GM19023 (cell line): Measurements from ENCODE around the gene RRP7A.
"Not testable (repeated sequence)": the region's sequence is repeated elsewhere in the genome, so short reads cannot be mapped to it uniquely, and the experiment has no call there.

Experiments
- ATAC-seq: cut with Tn5 transposase; IDR thresholded peaks from one replicate; pipeline ENCODE4 v1.9.1; 2021; ENCODE audit warnings: mild to moderate bottlenecking, moderate library complexity; ENCODE audit not compliant: unreplicated experiment

RRP7A gene

DNA sequence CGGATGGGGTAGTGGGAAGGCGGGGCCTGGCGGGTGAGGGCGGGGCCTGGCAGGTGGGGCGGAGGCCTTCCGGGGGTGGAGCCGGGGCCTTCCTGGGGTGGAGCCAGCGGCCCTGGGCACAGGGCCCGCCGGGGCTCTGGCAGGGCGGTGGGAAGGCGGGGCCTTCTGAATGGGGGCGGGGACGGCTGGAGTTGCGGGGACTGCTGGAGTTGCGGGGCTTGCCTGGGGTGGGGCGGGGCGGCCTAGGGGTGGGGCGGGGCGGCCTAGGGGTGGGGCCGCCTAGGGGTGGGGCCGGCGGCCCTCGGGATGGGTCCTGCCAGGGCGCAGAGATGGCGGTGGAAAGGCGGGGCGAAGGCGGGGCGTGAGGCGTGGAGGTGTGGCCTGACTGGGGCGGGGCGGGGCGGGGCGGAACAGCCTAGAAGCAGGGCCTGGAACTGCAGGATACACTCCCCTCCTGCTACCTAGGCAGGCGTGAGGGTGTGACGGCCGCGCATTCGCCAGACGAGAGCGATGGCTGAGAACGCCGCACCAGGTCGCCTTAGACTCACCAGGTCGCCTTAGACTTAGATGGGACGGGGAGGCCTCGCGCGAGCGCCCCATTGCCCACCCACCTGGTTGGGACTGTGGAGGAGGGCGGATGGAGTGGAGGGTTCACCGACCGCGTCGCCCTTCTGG is 19.3 kb downstream of the RRP7A start:
- ATAC-seq = peak; percentile 71

DNA sequence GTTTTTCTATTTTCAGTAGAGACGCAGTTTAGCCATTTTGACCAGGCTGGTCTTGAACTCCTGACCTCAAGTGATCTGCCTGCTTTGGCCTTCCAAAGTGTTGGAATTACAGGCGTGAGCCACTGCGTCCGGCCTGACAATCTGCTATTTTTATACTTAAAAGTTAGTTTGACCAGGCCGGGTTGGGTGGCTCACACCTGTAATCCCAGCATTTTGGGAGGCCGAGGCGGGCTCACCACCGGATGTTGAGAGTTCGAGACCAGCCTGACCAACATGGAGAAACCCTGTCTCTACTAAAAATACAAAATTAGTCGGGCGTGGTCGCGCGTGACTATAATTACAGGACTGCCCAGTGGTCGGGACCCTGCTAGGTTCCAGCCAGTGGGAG is 19.8 kb downstream of the RRP7A start:
- ATAC-seq = not testable (repeated sequence)

DNA sequence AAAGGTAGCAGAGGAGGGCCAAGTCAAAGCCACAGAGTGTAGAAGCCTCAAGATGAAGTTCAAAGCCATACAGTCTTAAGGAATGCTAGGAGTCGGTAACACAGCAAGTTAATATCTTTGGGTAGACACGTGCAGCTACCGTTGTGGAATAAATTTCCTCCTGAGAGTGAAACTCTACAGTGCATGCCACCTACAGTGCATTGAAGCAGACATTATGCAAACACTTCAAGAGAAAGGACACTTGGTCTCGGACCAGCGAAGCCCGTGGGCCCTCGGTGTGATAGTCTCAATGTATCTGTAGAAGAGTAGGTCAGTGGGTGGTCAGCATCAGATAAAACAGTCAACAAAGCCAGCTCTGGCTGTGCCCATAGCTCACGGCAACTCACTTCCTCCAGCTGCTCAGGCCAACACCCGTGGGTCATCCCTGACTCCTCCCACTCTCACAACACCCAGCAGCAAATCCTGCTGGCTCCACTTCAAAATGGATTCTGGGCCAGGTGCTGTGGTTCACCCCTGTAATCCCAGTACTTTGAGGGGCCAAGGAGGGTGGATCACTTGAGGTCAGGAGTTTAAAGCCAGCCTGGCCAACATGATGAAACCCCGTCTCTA is 24.0 kb downstream of the RRP7A start:
- ATAC-seq = not testable (repeated sequence)

DNA sequence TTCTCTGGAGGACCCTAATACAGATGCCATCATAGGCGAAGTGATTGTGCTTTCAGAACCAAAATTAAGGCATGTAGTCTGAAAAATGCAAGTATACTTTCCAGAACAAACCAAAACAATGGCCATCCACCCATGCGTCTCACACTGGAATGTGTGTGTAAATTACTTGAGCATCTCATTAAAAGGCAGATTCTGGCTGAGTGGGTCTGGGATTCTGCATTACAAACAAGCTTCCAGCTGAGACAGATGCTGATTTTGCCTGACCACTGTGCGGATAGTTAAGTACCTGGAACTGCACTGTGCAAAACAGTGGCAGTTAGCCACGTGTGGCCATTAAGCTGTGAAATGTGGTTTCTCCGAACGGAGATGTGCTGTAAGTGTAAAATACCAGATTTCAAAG is 26.2 kb downstream of the RRP7A start:
- ATAC-seq = no peak

DNA sequence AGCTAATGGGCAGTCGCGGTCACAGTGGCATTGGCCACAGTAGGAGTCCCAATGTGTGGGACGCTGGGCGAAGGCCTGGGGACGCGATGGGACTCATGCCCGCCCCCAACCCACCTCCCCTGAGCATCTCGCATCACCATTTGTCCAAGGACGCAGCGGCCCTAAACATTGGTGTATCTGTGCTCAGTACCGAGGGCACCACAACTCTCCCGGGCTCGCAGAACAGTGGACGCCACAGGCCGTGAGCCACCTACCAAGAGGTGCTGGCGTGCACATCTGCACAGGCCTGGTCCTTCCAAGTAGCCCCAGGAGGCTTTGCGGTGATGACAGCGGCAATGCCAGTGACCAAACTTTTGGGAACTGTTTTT is 27.3 kb downstream of the RRP7A start:
- ATAC-seq = no peak

DNA sequence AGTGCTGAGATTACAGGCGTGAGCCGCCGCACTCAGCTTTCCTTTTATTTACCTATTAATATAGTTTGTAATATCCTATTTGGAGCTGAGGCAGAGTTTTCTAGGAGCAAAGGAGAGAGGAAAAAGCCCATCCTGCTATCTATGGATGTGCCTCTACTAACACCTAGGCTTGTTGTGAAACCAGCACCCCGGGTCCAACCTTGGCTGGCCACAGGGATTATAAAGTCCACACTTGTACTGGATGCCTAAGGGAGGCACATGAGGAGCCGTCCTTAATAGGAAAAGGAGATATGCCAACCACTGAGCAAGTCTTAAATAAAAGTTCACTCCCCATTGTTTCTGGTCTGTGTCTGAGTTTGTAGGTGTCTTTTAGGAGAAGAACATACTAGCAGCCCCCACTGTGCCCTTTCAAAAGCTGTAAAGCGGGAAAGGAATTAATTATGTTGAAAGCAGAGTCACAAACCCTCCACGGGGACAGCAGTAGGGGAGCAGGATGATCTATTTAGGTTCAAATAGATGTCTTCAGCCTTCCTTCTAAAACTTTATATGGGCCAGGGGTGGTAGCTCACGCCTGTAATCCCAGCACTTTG is 29.3 kb downstream of the RRP7A start:
- no peak for ATAC-seq

DNA sequence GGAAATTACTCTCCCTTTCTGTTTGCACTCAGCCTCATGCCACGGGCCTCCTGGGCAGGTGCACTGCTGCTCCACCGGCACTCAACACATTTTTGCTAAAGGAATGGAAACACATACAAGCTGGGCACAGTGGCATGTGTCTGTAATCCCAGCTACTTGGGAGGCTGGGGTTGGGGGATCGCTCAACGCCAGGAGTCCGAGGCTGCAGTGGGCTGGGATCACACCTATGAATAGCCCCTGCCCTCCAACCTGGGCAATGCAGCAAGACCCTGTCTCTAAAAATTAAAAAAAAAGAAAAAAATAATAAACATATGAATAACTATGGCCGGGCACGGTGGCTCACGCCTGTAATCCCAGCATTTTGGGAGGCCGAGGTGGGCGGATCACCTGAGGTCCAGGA is 30.6 kb downstream of the RRP7A start:
- ATAC-seq = no peak

DNA sequence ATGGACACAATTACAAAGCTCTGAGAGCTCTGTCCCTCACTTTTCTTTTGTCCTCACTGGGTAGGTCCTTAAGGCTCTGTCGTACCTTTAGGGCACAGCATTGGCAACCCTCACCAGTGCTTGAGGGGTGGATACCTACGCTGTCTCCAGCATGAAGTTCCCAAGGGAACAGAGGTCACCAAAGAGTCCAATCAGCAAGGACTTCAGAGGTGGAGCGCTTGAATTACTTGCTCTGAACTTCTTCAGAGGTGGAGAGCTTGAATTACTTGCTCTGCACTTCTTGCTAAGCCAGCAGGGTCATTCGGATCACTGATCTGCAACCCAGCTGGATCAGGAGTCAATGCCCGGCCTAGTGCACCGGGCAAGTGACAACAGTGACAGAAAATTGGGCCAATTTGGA is 35.1 kb downstream of the RRP7A start:
- no peak for ATAC-seq

DNA sequence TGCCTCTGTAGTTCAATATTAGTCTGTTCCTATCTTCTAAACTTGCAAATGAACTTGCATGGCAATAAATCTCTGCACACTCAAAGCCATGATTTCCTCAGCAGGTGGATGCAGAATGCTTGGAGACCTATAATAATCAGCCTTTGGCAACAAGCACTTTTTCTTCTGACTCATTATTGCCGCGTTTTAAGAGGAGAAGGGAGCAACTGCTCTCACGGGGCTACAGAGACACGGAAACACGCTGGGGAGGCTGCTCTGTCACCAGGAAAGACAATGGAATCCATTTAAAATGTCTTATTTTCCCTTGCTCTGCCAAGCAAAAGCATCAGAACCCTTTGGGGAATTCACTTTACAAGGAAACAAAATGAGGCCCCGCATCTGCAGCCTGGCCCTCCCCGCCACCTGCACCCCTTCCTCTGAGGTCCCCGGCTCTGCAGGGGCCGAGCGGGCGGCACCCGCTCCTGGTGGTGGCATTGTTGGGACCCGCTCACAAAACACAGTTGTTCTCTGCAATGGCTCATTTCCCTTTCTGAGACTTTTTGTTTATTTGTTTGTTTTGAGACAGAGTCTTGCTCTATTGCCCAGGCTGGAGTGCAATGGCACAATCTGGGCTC is 35.9 kb downstream of the RRP7A start:
- ATAC-seq = not testable (repeated sequence)

DNA sequence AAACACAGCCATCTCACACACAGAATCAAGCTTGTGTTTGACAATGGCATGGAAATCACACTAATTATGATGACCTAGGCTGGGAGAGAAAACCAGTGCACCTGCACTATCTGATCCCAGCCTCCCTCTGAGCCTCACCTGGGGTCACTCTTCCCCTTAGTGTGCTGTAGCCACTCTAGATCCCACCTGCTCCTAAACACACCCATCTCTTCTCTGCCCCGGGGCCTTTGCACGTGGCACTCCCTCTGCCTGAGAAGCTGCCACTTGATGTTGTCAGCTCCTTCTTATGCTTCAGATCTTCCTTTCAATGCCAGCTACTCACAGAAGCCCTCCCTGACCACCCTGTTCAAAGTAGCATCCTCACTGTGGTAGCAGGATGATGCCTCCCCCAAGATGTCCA is 44.5 kb downstream of the RRP7A start:
- no peak for ATAC-seq

DNA sequence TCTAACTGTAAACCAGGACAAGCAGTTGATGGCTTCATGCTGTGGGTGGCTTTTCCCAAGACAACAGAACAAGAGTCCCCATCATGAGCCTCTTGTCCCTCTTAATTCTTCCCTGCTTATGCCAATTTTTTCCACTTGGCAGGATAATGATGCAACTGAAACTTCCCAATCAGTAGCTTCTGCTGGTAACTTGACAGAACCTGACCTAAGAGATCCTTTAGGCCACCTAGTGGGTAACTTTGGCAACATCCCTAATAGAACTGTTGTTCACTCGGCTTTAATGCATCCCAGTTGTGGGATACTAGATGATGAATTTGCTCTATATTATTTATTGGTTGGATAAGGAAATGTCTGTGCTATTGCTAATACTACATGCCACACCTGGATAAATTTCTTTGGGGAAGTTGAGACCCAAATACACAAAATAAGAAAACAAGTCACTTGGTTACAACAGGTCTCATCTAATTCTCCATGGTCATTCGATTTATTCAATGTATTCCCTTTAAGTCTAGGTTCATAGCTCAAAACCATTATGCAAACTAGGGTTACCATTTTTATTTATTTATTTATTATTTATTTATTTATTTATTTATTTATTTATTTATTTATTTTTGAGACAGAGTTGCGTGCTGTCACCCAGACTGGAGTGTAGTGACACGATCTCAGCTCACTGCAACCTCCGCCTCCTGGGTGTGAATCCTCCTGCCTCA is 46.0 kb downstream of the RRP7A start:
- no peak for ATAC-seq

DNA sequence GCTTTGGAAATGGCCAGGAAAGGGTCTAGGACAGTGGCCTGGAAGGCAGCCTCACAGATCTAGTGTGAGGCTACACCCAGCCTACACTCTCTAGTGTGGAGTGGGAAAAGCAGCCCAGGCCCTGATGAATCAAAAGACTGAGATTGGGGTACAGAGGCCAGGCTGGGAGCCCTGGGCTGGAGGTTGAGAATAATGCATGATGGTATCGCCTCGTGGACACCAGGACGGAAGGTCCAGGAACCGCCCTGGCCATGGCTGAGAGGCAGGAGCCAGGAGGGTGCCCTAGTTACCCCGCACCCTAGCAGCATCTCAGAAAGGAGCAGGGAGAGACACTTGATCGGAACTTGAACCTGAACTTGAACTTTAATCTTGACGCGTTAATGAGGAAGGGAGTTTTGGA is 46.9 kb downstream of the RRP7A start:
- ATAC-seq = no peak

DNA sequence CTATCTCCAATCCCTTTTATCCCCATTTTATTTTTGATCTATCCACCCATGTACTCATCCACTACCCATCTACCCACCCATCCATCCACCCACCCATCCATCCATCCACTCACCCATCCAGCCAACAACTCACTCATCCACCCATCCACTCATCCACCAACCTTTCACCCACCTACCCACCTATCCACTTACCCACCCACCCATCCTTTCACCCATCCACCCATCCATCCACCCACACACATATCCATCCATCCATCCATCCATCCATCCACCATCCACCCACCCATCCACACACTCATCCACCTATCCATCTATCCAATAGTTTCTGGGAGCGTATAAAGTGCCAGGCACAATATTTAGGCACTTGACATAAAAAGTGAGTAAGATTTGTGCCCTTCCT is 48.2 kb downstream of the RRP7A start:
- ATAC-seq = no peak

DNA sequence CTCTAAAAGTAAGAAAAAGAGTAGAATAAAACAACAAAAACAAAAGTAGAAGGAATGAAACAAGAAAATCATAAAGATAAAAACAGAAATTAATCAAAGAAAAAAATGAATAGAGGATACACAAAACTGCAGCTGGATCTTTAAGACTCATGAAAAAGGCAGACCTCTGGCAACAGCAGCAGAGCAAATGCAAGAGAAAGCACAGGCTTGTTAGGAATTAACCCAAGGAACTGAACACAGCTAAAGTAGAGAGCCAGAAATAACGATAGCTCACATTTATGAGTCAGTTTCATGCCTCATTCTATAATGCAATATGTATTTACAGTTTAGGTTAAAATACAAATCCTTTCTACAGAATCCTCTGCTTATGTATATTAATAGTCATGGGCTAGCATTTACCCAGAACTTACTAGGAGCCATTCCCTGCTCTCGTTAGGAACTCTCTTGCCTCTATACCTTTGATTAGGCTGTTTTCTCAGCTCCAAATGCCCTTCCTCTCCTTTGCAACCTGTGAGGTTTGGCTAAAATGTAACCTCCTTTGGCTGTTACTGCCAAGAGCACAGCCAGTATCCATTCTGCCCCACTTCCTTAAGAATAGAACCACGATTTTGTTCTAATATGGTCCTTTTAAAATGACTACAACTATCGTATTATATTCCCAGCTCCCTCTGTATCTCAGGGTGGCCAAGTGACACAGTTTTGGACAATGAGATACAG is 49.1 kb downstream of the RRP7A start:
- ATAC-seq = no peak

DNA sequence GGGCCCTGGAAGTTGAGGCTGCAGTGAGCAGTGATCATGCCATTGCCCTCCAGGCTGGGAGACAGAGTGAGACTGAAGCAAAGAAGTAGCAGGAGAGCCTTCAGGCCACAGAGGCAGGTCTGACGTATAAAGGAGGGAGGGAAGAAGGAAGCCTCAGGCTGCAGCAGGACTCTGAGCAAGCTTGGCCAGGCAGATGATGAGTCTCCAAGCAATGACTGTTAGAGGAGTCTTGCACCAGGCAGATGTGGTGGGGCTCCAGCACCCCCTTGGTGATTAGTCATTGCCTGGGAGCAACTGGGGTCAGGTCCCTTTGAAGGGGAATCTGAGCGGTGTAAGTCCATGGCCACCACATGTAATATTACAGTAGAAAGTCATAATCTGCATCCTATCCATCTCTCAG is 50.8 kb downstream of the RRP7A start:
- ATAC-seq = no peak

DNA sequence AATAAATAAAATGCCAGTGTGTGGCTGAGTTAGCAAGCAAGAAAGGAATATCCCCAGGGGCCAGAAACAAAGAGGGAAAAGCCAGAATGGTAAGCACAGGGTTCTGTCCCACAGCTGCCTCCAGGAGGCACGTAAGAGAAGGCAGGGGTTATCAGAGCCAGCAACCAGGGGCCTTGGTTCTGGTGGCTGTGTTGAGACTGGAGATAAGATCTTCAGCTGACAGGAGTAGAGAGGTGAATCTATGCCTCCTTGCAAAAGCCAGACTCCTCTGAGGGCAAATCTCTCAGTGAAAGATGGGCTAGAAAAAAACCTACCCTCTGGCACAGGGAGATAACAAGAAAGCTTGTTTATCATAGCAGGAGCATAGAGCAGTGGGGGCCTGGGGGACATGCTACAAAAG is 57.6 kb downstream of the RRP7A start:
- ATAC-seq = no peak

DNA sequence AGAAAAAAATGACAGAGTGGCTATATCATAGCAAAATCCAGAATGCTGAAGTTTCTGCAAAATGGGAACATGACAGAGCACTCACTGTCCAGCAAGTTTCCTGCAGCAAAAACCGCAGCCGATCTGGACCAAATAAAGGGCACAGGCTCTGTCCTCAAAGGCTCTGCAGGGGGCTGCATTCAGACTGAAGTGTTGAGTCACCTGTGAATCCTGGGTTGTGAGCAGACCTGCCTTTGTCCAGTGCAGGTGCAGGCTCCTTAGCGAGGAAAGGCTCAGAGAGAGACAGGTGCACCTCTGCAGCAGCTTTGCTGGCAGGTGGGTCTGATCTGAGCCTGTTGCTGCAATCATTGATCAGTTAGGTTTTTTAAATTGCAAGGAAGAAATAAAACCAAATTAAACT is 58.1 kb downstream of the RRP7A start:
- ATAC-seq = no peak
